Neural cell (in vitro differentiated cells): Measurements from ENCODE around the gene AHCTF1. TPM values are rescaled to one million over a fixed set of nuclear protein-coding genes. Genes with fewer than 3 reads are reported as not detected.

ENCODE experiments used
- H2AFZ ChIP-seq: fragments of 200-600, 300-800 bp; sonication (generic), shearing (Covaris generic); 2 replicates; pipeline ENCODE4 v1.6.0; 2014; ENCODE audit warnings: low read depth, mild to moderate bottlenecking, antibody characterized with exemption, low read length, moderate library complexity
- H3F3A ChIP-seq: fragments of 200-600 bp; shearing (Covaris generic); 2 replicates; pipeline ENCODE4 v1.6.1; 2016; ENCODE audit warnings: mild to moderate bottlenecking, moderate library complexity, mixed read lengths, antibody characterized with exemption, low read length; ENCODE audit not compliant: insufficient read depth, poor library complexity, severe bottlenecking
- H3K27ac ChIP-seq: fragments of 200-600, 300-800 bp; sonication (generic), shearing (Covaris generic); 2 replicates; pipeline ENCODE4 v1.5.1; 2014; ENCODE audit warnings: mild to moderate bottlenecking, low read length, moderate library complexity
- H3K27me3 ChIP-seq: fragments of 300-800, 200-600 bp; sonication (generic), shearing (Covaris generic); 2 replicates; pipeline ENCODE4 v1.6.0; 2014; ENCODE audit warnings: mild to moderate bottlenecking, low read depth, low read length, moderate library complexity; ENCODE audit not compliant: insufficient read depth
- H3K36me3 ChIP-seq: fragments of 300-800, 200-600 bp; sonication (generic), shearing (Covaris generic); 2 replicates; pipeline ENCODE4 v1.5.1; 2014; ENCODE audit warnings: mild to moderate bottlenecking, antibody characterized with exemption, low read length, moderate library complexity; ENCODE audit not compliant: insufficient read depth
- H3K4me2 ChIP-seq: fragments of 300-800, 200-600 bp; sonication (generic), shearing (Covaris generic); 2 replicates; pipeline ENCODE4 v1.6.0; 2014; ENCODE audit warnings: mild to moderate bottlenecking, low read length
- H3K4me3 ChIP-seq: fragments of 300-800, 200-600 bp; sonication (generic), shearing (Covaris generic); 2 replicates; pipeline ENCODE4 v1.5.1; 2014; ENCODE audit warnings: mild to moderate bottlenecking, low read length, moderate library complexity
- H3K79me2 ChIP-seq: fragments of 200-600 bp; shearing (Covaris generic); replicated peaks from 2 replicates; pipeline ENCODE4 v1.6.0; 2014; ENCODE audit warnings: mild to moderate bottlenecking, low read length, moderate library complexity; ENCODE audit not compliant: insufficient read depth
- H3K9ac ChIP-seq: fragments of 300-800, 200-600 bp; sonication (generic), shearing (Covaris generic); 2 replicates; pipeline ENCODE4 v1.6.1; 2016; ENCODE audit warnings: mild to moderate bottlenecking, low read length, mixed read lengths
- H3K9me2 ChIP-seq: fragments of 200-600 bp; shearing (Covaris generic); 2 replicates; pipeline ENCODE4 v1.6.1; 2016; ENCODE audit warnings: mild to moderate bottlenecking, low read length, mixed read lengths; ENCODE audit not compliant: insufficient read depth
- H3K9me3 ChIP-seq: fragments of 200-600, 300-800 bp; sonication (generic), shearing (Covaris generic); 2 replicates; pipeline ENCODE4 v1.6.1; 2016; ENCODE audit warnings: mild to moderate bottlenecking, mixed run types, low read length, moderate library complexity, mixed read lengths
- H4K20me1 ChIP-seq: fragments of 200-600 bp; shearing (Covaris generic); 2 replicates; pipeline ENCODE4 v1.6.1; 2016; ENCODE audit warnings: mild to moderate bottlenecking, mixed run types; ENCODE audit not compliant: insufficient read depth
- CTCF ChIP-seq: fragments of 450-650 bp; IDR thresholded peaks from 2 replicates; pipeline ENCODE4 v1.5.1; 2014; ENCODE audit warnings: antibody characterized with exemption, mild to moderate bottlenecking, moderate library complexity; ENCODE audit not compliant: poor library complexity, severe bottlenecking
- EP300 ChIP-seq: fragments of 450-650 bp; conservative IDR thresholded peaks from 2 replicates; pipeline ENCODE4 v1.6.1; 2014; ENCODE audit warnings: antibody characterized with exemption, mild to moderate bottlenecking, moderate library complexity; ENCODE audit not compliant: poor library complexity, severe bottlenecking
- EZH2 ChIP-seq: fragments of 200-600, 300-800 bp; shearing (Covaris generic), sonication (generic); IDR thresholded peaks from 2 replicates; pipeline ENCODE4 v1.6.1; 2014; ENCODE audit warnings: antibody characterized with exemption, low read length, borderline replicate concordance, mild to moderate bottlenecking; ENCODE audit not compliant: insufficient read depth, poor library complexity, severe bottlenecking
- MXI1 ChIP-seq: fragments of 450-650 bp; conservative IDR thresholded peaks from 2 replicates; pipeline ENCODE4 v1.6.1; 2014; ENCODE audit warnings: antibody characterized with exemption, mild to moderate bottlenecking; ENCODE audit not compliant: poor library complexity, severe bottlenecking
- POLR2AphosphoS5 ChIP-seq: IDR thresholded peaks from 2 replicates; pipeline ENCODE4 v1.6.1; 2012
- RAD21 ChIP-seq: fragments of 450-650 bp; conservative IDR thresholded peaks from 2 replicates; pipeline ENCODE4 v1.6.1; 2014; ENCODE audit warnings: antibody characterized with exemption, mild to moderate bottlenecking, moderate library complexity
- SMC3 ChIP-seq: fragments of 450-650 bp; conservative IDR thresholded peaks from 2 replicates; pipeline ENCODE4 v1.6.1; 2014; ENCODE audit warnings: antibody characterized with exemption, mild to moderate bottlenecking, moderate library complexity; ENCODE audit not compliant: poor library complexity
- TAF1 ChIP-seq: IDR thresholded peaks from 2 replicates; pipeline ENCODE4 v1.6.1; 2012; ENCODE audit warnings: low read depth
- polyA plus RNA-seq: library from polyadenylated mRNA; depleted of rRNA; stranded (reverse); fragments of >200 nt; gene quantifications from 2 replicates; pipeline ENCODE4 v1.2.3, GENCODE V29; 2014
- TF ChIP-seq, protein P1 (sequence below): IDR thresholded peaks from 2 replicates; pipeline ENCODE4 v1.6.1; 2012; ENCODE audit warnings: borderline replicate concordance

AHCTF1 gene
- polyA plus RNA-seq, 1 donor from 2014 or later, result 27.1 TPM

DNA sequence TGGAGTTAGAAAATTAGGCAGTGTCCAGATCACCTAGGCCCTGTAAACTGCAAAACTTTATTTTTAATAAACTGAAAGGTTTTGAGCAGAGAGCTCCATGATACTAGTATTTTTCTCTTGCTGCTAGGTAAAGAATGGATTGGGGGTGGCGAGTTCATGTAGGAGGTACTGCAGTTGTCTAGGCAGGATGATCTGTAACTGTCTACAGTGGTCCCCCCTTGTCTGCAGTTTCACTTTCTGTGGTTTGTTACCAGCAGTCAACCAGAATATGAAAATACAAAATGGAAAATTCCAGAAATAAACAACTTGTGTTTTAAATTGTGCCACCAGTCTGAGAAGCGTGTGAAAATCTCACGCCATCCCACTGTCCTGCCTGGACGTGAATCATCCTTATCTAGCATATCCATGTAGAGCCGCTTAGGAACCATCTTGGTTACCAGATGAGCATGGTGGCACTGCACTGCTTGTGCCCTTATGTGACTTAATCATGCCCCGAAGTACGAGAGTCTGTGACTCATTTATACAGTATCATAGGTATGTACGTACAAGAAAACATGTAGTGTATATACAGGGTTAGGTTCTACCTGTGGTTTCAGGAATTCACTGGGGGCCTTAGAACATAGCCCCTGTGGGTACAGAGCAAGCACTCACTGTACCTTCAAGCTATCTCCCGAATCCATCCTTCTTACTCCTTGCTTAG, 94.2 kb downstream of the AHCTF1 start:
- no peaks in the 10 kb centered on the region for H3F3A ChIP-seq
- no peak for TF ChIP-seq MXI1
- TF ChIP-seq RAD21, result no peak
- no peak for TF ChIP-seq EZH2
- TF ChIP-seq SMC3, result no peak
- no peak for TF ChIP-seq POLR2AphosphoS5
- TF ChIP-seq, protein P1, sequence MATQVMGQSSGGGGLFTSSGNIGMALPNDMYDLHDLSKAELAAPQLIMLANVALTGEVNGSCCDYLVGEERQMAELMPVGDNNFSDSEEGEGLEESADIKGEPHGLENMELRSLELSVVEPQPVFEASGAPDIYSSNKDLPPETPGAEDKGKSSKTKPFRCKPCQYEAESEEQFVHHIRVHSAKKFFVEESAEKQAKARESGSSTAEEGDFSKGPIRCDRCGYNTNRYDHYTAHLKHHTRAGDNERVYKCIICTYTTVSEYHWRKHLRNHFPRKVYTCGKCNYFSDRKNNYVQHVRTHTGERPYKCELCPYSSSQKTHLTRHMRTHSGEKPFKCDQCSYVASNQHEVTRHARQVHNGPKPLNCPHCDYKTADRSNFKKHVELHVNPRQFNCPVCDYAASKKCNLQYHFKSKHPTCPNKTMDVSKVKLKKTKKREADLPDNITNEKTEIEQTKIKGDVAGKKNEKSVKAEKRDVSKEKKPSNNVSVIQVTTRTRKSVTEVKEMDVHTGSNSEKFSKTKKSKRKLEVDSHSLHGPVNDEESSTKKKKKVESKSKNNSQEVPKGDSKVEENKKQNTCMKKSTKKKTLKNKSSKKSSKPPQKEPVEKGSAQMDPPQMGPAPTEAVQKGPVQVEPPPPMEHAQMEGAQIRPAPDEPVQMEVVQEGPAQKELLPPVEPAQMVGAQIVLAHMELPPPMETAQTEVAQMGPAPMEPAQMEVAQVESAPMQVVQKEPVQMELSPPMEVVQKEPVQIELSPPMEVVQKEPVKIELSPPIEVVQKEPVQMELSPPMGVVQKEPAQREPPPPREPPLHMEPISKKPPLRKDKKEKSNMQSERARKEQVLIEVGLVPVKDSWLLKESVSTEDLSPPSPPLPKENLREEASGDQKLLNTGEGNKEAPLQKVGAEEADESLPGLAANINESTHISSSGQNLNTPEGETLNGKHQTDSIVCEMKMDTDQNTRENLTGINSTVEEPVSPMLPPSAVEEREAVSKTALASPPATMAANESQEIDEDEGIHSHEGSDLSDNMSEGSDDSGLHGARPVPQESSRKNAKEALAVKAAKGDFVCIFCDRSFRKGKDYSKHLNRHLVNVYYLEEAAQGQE, result no peak
- no peak for TF ChIP-seq TAF1
- no peak for TF ChIP-seq EP300
- TF ChIP-seq CTCF, result no peak

GRCh38 chr1:246836209-246836966, 95.4 kb downstream of the AHCTF1 start:
- no peaks in the 10 kb centered on the region for H3K27me3 ChIP-seq
- peak overlapping the region; percentile 55 for H3K27ac ChIP-seq
- no peaks in the 10 kb centered on the region for H4K20me1 ChIP-seq
- no peak overlapping the region for H3K4me2 ChIP-seq
- H3K79me2 ChIP-seq, result no peaks in the 10 kb centered on the region
- peak overlapping the region; percentile 26 for H3K4me3 ChIP-seq
- no peaks in the 10 kb centered on the region for H3K9me3 ChIP-seq
- no peaks in the 10 kb centered on the region for H3F3A ChIP-seq
- TF ChIP-seq POLR2AphosphoS5, result no peak
- no peak for TF ChIP-seq MXI1
- TF ChIP-seq, protein P1, result no peak
- no peak for TF ChIP-seq SMC3
- TF ChIP-seq CTCF, result no peak
- TF ChIP-seq RAD21, result no peak
- TF ChIP-seq TAF1, result no peak
- TF ChIP-seq EZH2, result no peak
- TF ChIP-seq EP300, result no peak
- H2AFZ ChIP-seq, result no peak overlapping the region
- H3K9me2 ChIP-seq, result no peaks in the 10 kb centered on the region
- no peak overlapping the region for H3K9ac ChIP-seq
- no peaks in the 10 kb centered on the region for H3K36me3 ChIP-seq

More for the DNA sequence above, 94.2 kb downstream of the AHCTF1 start:
- Histone ChIP-seq H3K27ac (no peak overlapping the region), H3K27me3 (no peaks in the 10 kb centered on the region), H3K4me2 (no peak overlapping the region), H3K9ac (no peak overlapping the region), H2AFZ (no peak overlapping the region), H3K9me2 (no peaks in the 10 kb centered on the region), H3K79me2 (no peaks in the 10 kb centered on the region), H3K4me3 (no peak overlapping the region), H3K36me3 (no peaks in the 10 kb centered on the region), H4K20me1 (no peaks in the 10 kb centered on the region), H3K9me3 (no peaks in the 10 kb centered on the region)
